HG03108 (cell line): ENCODE data around the gene PILRA.
"Not testable (repeated sequence)": the region's sequence is repeated elsewhere in the genome, so short reads cannot be mapped to it uniquely, and the experiment has no call there.

Source experiments
- ATAC-seq: cut with Tn5 transposase; IDR thresholded peaks from one replicate; pipeline ENCODE4 v1.9.1; 2021; ENCODE audit warnings: moderate library complexity; ENCODE audit not compliant: unreplicated experiment

The PILRA gene

GRCh38 chr7:100432621-100433275, 59.5 kb downstream of the PILRA start:
- ATAC-seq, result no peak

GRCh38 chr7:100433276-100433591, 59.9 kb downstream of the PILRA start:
- no peak for ATAC-seq

GRCh38 chr7:100433592-100434296, 60.5 kb downstream of the PILRA start:
- no peak for ATAC-seq

- no peak for ATAC-seq
These were observed 61.2 kb downstream of the PILRA start for GRCh38 chr7:100434297-100435144.

GRCh38 chr7:100435401-100436304, 62.4 kb downstream of the PILRA start:
- ATAC-seq, result peak; percentile 5

GRCh38 chr7:100437150-100438100, 64.1 kb downstream of the PILRA start:
- ATAC-seq, result no peak

GRCh38 chr7:100438172-100438571, 64.9 kb downstream of the PILRA start:
- ATAC-seq, result no peak

- not testable (repeated sequence) for ATAC-seq
These were observed 65.4 kb downstream of the PILRA start for GRCh38 chr7:100438731-100439130.

GRCh38 chr7:100439244-100439643, 66.0 kb downstream of the PILRA start:
- ATAC-seq, result not testable (repeated sequence)

GRCh38 chr7:100441641-100442535, 68.6 kb downstream of the PILRA start:
- ATAC-seq, result no peak

- no peak for ATAC-seq
These were observed 70.0 kb downstream of the PILRA start for GRCh38 chr7:100443096-100443840.

GRCh38 chr7:100444311-100445278, 71.3 kb downstream of the PILRA start:
- ATAC-seq, result no peak

- ATAC-seq, result no peak
These were observed 72.8 kb downstream of the PILRA start for GRCh38 chr7:100446040-100446439.

- ATAC-seq, result not testable (repeated sequence)
These were observed 74.1 kb downstream of the PILRA start for GRCh38 chr7:100447363-100447762.

- no peak for ATAC-seq
These were observed 76.0 kb downstream of the PILRA start for GRCh38 chr7:100449190-100449795.
